ENCODE measurements around the gene SLC35F3. TPM values are rescaled to one million over a fixed set of nuclear protein-coding genes. Genes with fewer than 3 reads are reported as not detected.

Gene SLC35F3
- total RNA-seq, 4 donors from 2014 or later: 1.7 TPM; not detected in 3

GRCh38 chr1:234368320-234369032 is 464.0 kb downstream of the SLC35F3 start:
- no peak for DNase-seq
- Histone ChIP-seq H3K27ac (no peak overlapping the region), H3K27me3 (no peaks in the 10 kb centered on the region), H3K9me3 (no peaks in the 10 kb centered on the region), H3K4me1 (peaks cover 0 to 6% (median 0%) of the 10 kb centered on the region in 4 donors), H3K36me3 (no peaks in the 10 kb centered on the region), H3K4me3 (no peak overlapping the region)
- TF ChIP-seq, protein P1, sequence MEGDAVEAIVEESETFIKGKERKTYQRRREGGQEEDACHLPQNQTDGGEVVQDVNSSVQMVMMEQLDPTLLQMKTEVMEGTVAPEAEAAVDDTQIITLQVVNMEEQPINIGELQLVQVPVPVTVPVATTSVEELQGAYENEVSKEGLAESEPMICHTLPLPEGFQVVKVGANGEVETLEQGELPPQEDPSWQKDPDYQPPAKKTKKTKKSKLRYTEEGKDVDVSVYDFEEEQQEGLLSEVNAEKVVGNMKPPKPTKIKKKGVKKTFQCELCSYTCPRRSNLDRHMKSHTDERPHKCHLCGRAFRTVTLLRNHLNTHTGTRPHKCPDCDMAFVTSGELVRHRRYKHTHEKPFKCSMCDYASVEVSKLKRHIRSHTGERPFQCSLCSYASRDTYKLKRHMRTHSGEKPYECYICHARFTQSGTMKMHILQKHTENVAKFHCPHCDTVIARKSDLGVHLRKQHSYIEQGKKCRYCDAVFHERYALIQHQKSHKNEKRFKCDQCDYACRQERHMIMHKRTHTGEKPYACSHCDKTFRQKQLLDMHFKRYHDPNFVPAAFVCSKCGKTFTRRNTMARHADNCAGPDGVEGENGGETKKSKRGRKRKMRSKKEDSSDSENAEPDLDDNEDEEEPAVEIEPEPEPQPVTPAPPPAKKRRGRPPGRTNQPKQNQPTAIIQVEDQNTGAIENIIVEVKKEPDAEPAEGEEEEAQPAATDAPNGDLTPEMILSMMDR (IDR thresholded peaks at IDR 0.05): no peak
- TF ChIP-seq POLR2A (IDR thresholded peaks at IDR 0.05): no peak

- TF ChIP-seq POLR2A (IDR thresholded peaks at IDR 0.05): no peak
- TF ChIP-seq, protein P1 (IDR thresholded peaks at IDR 0.05): no peak
- Histone ChIP-seq H3K9me3 (no peaks in the 10 kb centered on the region), H3K27ac (no peak overlapping the region), H3K36me3 (no peaks in the 10 kb centered on the region), H3K4me1 (peaks cover 0 to 8% (median 0%) of the 10 kb centered on the region in 4 donors), H3K27me3 (no peaks in the 10 kb centered on the region), H3K4me3 (no peak overlapping the region)
- no peak for DNase-seq
These were observed 464.6 kb downstream of the SLC35F3 start for GRCh38 chr1:234369033-234369430.

GRCh38 chr1:234369784-234370183 is 465.3 kb downstream of the SLC35F3 start:
- TF ChIP-seq, protein P1 (IDR thresholded peaks at IDR 0.05): no peak
- no peak for TF ChIP-seq POLR2A (IDR thresholded peaks at IDR 0.05)
- Histone ChIP-seq H3K4me1 (peaks cover 0 to 15% (median 3%) of the 10 kb centered on the region in 4 donors), H3K9me3 (no peaks in the 10 kb centered on the region), H3K27me3 (no peaks in the 10 kb centered on the region), H3K36me3 (no peaks in the 10 kb centered on the region), H3K4me3 (no peak overlapping the region), H3K27ac (no peak overlapping the region)
- no peak for DNase-seq

GRCh38 chr1:234371414-234371813 is 466.9 kb downstream of the SLC35F3 start:
- TF ChIP-seq, protein P1 (IDR thresholded peaks at IDR 0.05): no peak
- no peak for TF ChIP-seq POLR2A (IDR thresholded peaks at IDR 0.05)

GRCh38 chr1:234372011-234372757 is 467.7 kb downstream of the SLC35F3 start:
- no peaks in the 10 kb centered on the region for H3K27me3 ChIP-seq
- H3K4me3 ChIP-seq: peak overlapping the region; percentile 73 to 79 (median 74)
- no peak for DNase-seq
- TF ChIP-seq, protein P1 (IDR thresholded peaks at IDR 0.05): no peak
- TF ChIP-seq POLR2A (IDR thresholded peaks at IDR 0.05): no peak
- peaks cover 0 to 15% (median 0%) of the 10 kb centered on the region in 3 donors for H3K36me3 ChIP-seq
- no peaks in the 10 kb centered on the region for H3K9me3 ChIP-seq
- peaks cover 0 to 16% (median 5%) of the 10 kb centered on the region in 4 donors for H3K4me1 ChIP-seq
- H3K27ac ChIP-seq: peak overlapping the region in 1 of 4 donors; percentile 95

More at GRCh38 chr1:234371414-234371813, 466.9 kb downstream of the SLC35F3 start:
- H3K27me3 ChIP-seq: no peaks in the 10 kb centered on the region
- no peak for DNase-seq
- H3K9me3 ChIP-seq: no peaks in the 10 kb centered on the region
- H3K36me3 ChIP-seq: peaks cover 0 to 10% (median 0%) of the 10 kb centered on the region in 3 donors
- peaks cover 0 to 16% (median 5%) of the 10 kb centered on the region in 4 donors for H3K4me1 ChIP-seq
- H3K27ac ChIP-seq: no peak overlapping the region
- no peak overlapping the region for H3K4me3 ChIP-seq

Data from Peyer's patch (tissue), 4 donors.